Bronchial smooth muscle cell (primary cell): ENCODE data around the gene MAN2B1. TPM values are rescaled to one million over a fixed set of nuclear protein-coding genes. Genes with fewer than 3 reads are reported as not detected.

ENCODE experiments used
- total RNA-seq: library from RNA; depleted of rRNA; stranded (reverse); fragments of >200 nt; gene quantifications from 2 replicates; pipeline ENCODE4 v1.2.1, GENCODE V29; 2014

MAN2B1 gene
- total RNA-seq: 22.1 and 27.6 TPM in 2 replicates

DNA sequence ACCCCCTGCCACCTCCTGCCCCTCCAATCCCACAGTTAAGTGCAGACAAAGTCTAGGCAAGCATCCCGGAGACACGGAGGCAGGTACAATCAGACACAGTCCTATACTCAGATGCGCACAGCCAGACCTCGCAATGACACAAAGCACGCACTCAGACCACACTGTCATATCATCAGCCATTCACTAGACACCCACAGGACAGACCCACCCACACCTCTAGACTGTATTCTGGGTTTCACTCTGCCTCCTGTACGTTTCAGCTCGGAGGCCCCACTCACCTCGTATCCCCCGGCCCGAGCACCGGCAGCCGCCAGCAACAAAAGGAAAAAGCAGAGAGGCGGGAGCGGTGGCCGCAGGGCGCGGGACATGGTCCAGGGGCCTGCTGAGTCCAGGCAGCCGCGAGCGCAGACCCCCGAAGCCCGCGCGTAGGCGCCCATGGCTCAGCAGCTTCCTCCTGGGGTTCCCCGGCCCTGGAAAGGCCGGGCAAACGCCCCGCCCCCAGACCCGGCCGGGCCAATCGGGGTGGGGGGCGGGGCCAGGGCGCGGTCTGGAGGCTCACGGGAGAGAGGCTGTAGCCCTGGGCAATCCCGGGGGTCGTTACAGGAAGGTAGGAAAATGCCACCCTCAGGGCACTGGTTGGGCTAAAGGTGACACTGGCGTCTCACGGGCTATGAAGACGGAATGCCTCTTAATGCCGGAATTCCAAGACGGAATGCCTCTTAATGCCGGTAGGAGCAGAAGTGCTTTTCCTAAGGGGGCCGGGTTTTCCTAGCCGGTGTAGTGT lies at the start of gene MAN2B1, which contains the start of gene WDR83:
Gene MAN2B1 (minus strand): TSS at position 478 of the 784 bp plus-strand sequence. CDS start 41 bp downstream, at position 437.
Gene WDR83 (plus strand): TSS at position 543 of the 784 bp plus-strand sequence. CDS start 2,984 bp downstream, outside the sequence.

GRCh38 chr19:12696366-12697335 lies 30.1 kb upstream of the MAN2B1 start, which contains the start of gene FBXW9:
Gene FBXW9, minus strand, starts transcription at chr19:12696631. Its CDS starts 50 bp downstream, at chr19:12696581.

GRCh38 chr19:12687496-12688196 lies 21.1 kb upstream of the MAN2B1 start, which contains the start of gene GNG14:
Gene GNG14, plus strand, starts transcription at chr19:12687998. Its CDS starts 51 bp downstream, at chr19:12688049.

GRCh38 chr19:12681074-12681987 lies 14.8 kb upstream of the MAN2B1 start, which contains the start of gene DHPS:
Gene DHPS, minus strand, starts transcription at chr19:12681880. Its CDS starts 114 bp downstream, at chr19:12681766.

GRCh38 chr19:12610540-12611360 lies 55.8 kb downstream of the MAN2B1 start, which contains the start of the genes ZNF490 and ZNF791:
Gene ZNF490, minus strand, starts transcription at chr19:12610813. Its CDS starts 133 bp downstream, at chr19:12610680.
Gene ZNF791, plus strand, starts transcription at chr19:12610920. Its CDS starts 160 bp downstream, at chr19:12611080.

Other genes starting within 250 kb of the MAN2B1 start
- gene ZNF443, start 225.7 kb downstream of the MAN2B1 start, total RNA-seq: 2.4 and 2.6 TPM in 2 replicates
- gene ZNF709, start 181.9 kb downstream of the MAN2B1 start, total RNA-seq: 3.2 and 3.8 TPM in 2 replicates
- gene ZNF564, start 115.3 kb downstream of the MAN2B1 start, total RNA-seq: 7.6 and 8.2 TPM in 2 replicates
- gene ZNF490, start 55.9 kb downstream of the MAN2B1 start, total RNA-seq: 6.7 and 7.4 TPM in 2 replicates
- gene ZNF791, start 55.8 kb downstream of the MAN2B1 start, total RNA-seq: 8.8 and 11.8 TPM in 2 replicates
- gene WDR83, start 65 bp upstream of the MAN2B1 start, total RNA-seq: 11.7 and 12.6 TPM in 2 replicates
- gene DHPS, start 15.1 kb upstream of the MAN2B1 start, total RNA-seq: 57.5 and 63.5 TPM in 2 replicates
- gene GNG14, start 21.3 kb upstream of the MAN2B1 start, total RNA-seq: not detected in 2 replicates
- 3.9 and 4.6 TPM in 2 replicates for gene FBXW9, start 29.9 kb upstream of the MAN2B1 start, total RNA-seq
- gene TNPO2, start 57.2 kb upstream of the MAN2B1 start, total RNA-seq: 33.9 and 41.4 TPM in 2 replicates
- gene TRIR, start 67.9 kb upstream of the MAN2B1 start, total RNA-seq: 118 and 120 TPM in 2 replicates
- gene GET3, start 70.8 kb upstream of the MAN2B1 start, total RNA-seq: 120 and 140 TPM in 2 replicates
- gene BEST2, start 85.0 kb upstream of the MAN2B1 start, total RNA-seq: under 0.01 TPM in 2 replicates
- 16.4 and 22.4 TPM in 2 replicates for gene HOOK2, start 108.8 kb upstream of the MAN2B1 start, total RNA-seq
- gene JUNB, start 124.7 kb upstream of the MAN2B1 start, total RNA-seq: 37.8 and 47.2 TPM in 2 replicates
- gene PRDX2, start 135.1 kb upstream of the MAN2B1 start, total RNA-seq: 130 and 210 TPM in 2 replicates
- gene THSD8, start 135.3 kb upstream of the MAN2B1 start, total RNA-seq: 0.16 and 0.43 TPM in 2 replicates
- gene RNASEH2A, start 139.8 kb upstream of the MAN2B1 start, total RNA-seq: 7.6 TPM in 2 replicates
- gene RTBDN, start 167.8 kb upstream of the MAN2B1 start, total RNA-seq: 0.47 TPM in 1 of 2 replicates, not detected in the other
- 0.95 and 1.2 TPM in 2 replicates for gene MAST1, start 171.8 kb upstream of the MAN2B1 start, total RNA-seq
- 22.5 and 31.5 TPM in 2 replicates for gene DNASE2, start 214.7 kb upstream of the MAN2B1 start, total RNA-seq
- not detected in 2 replicates for gene KLF1, start 220.5 kb upstream of the MAN2B1 start, total RNA-seq
- 12.4 and 14.8 TPM in 2 replicates for gene GCDH, start 224.4 kb upstream of the MAN2B1 start, total RNA-seq